IMR-90 (cell line): ENCODE data around the gene UNC119. TPM values are rescaled to one million over a fixed set of nuclear protein-coding genes. Genes with fewer than 3 reads are reported as not detected.

Experiments used
- ATAC-seq: fragments of 200-7000 bp; cut with Tn5 transposase; 2 replicates; pipeline ENCODE4 v1.9.1; 2020; ENCODE audit warnings: low read depth, mild to moderate bottlenecking, moderate library complexity
- BruUV-seq: library from RNA; stranded (reverse); fragments of 400-500 nt; replicated peaks from 2 replicates; lab custom pipeline; 2021; lab: Mats Ljungman, UMichigan
- CTCF ChIA-PET: fragments of 300-600 bp; formaldehyde crosslinking; extraction: SDS; loops from one replicate; lab custom pipeline; 2021; ENCODE audit warnings: antibody characterized with exemption; lab: Yijun Ruan, JAX
- POLR2A ChIA-PET: fragments of 300-600 bp; sonication (Branson Sonifier 250); formaldehyde crosslinking; loops from one replicate; lab custom pipeline; 2022; ENCODE audit warnings: antibody characterized with exemption; ENCODE audit not compliant: unreplicated experiment; lab: Charles Lee
- DNase-seq: peaks from one replicate; pipeline ENCODE4 v3.0.0; 2013
- H2AFZ ChIP-seq: replicated peaks from 2 replicates; pipeline ENCODE3; 2013; ENCODE audit warnings: low read length, mild to moderate bottlenecking; ENCODE audit not compliant: poor library complexity
- H2AK5ac ChIP-seq: 2 replicates; pipeline ENCODE4 v1.6.1; 2013; ENCODE audit warnings: low read depth, low read length, inconsistent platforms
- H2AK9ac ChIP-seq: replicated peaks from 2 replicates; pipeline ENCODE3; 2013; ENCODE audit warnings: mild to moderate bottlenecking, low read depth, low read length, moderate library complexity; ENCODE audit not compliant: poor library complexity
- H2BK120ac ChIP-seq: 2 replicates; pipeline ENCODE4 v1.6.1; 2013; ENCODE audit warnings: low read depth, low read length, inconsistent platforms
- H2BK15ac ChIP-seq: 3 replicates; pipeline ENCODE4 v1.6.1; 2013; ENCODE audit warnings: low read depth, low read length, inconsistent platforms
- H2BK20ac ChIP-seq: 2 replicates; pipeline ENCODE4 v1.6.1; 2013; ENCODE audit warnings: low read depth, mild to moderate bottlenecking, inconsistent platforms, low read length, moderate library complexity
- H2BK5ac ChIP-seq: 2 replicates; pipeline ENCODE4 v1.6.1; 2013; ENCODE audit warnings: mild to moderate bottlenecking, low read depth, low read length, inconsistent platforms; ENCODE audit not compliant: poor library complexity, severe bottlenecking
- H3K14ac ChIP-seq: replicated peaks from 2 replicates; pipeline ENCODE4 v1.6.1; 2013; ENCODE audit warnings: low read depth, low read length, inconsistent platforms
- H3K18ac ChIP-seq: 2 replicates; pipeline ENCODE4 v1.6.1; 2013; ENCODE audit warnings: low read depth, low read length, control low read depth
- H3K23ac ChIP-seq: 2 replicates; pipeline ENCODE4 v1.6.1; 2013; ENCODE audit warnings: low read depth, low read length, inconsistent platforms
- H3K27ac ChIP-seq: 2 replicates; pipeline ENCODE4 v1.5.1; 2013; ENCODE audit warnings: mild to moderate bottlenecking, control low read depth, low read length; ENCODE audit not compliant: insufficient read depth
- H3K27me3 ChIP-seq: 2 replicates; pipeline ENCODE4 v1.6.1; 2013; ENCODE audit warnings: low read length; ENCODE audit not compliant: control insufficient read depth, insufficient read depth
- H3K36me3 ChIP-seq: 2 replicates; pipeline ENCODE4 v1.6.1; 2013; ENCODE audit warnings: low read length, mixed read lengths; ENCODE audit not compliant: control insufficient read depth, insufficient read depth
- H3K4ac ChIP-seq: 2 replicates; pipeline ENCODE4 v1.6.1; 2013; ENCODE audit warnings: low read depth, low read length, inconsistent platforms
- H3K4me1 ChIP-seq: 2 replicates; pipeline ENCODE4 v1.6.1; 2013; ENCODE audit warnings: low read length, mixed read lengths; ENCODE audit not compliant: control insufficient read depth, insufficient read depth
- H3K4me2 ChIP-seq: 2 replicates; pipeline ENCODE4 v1.6.1; 2013; ENCODE audit warnings: low read depth, mild to moderate bottlenecking, control low read depth, low read length, moderate library complexity
- H3K4me3 ChIP-seq: 2 replicates; pipeline ENCODE4 v1.5.1; 2013; ENCODE audit warnings: low read depth, mild to moderate bottlenecking, control low read depth, low read length, moderate library complexity; ENCODE audit not compliant: insufficient read depth
- H3K56ac ChIP-seq: 2 replicates; pipeline ENCODE4 v1.6.1; 2013; ENCODE audit warnings: low read length, inconsistent platforms; ENCODE audit not compliant: insufficient read depth; ENCODE audit errors: extremely low read depth
- H3K79me1 ChIP-seq, 2 experiments: 2 replicates each; pipeline ENCODE4 v1.6.1; 2013; ENCODE audit warnings: low read length in 2 of 2, inconsistent platforms in 1 of 2, low read depth in 1 of 2
- H3K9ac ChIP-seq: 2 replicates; pipeline ENCODE4 v1.6.1; 2013; ENCODE audit warnings: low read depth, low read length, control low read depth
- H3K9me1 ChIP-seq: 2 replicates; pipeline ENCODE4 v1.6.1; 2013; ENCODE audit warnings: low read length, inconsistent platforms; ENCODE audit not compliant: insufficient read depth
- H3K9me3 ChIP-seq: 2 replicates; pipeline ENCODE4 v1.6.1; 2013; ENCODE audit warnings: low read length; ENCODE audit not compliant: control insufficient read depth, insufficient read depth
- H4K20me1 ChIP-seq: 2 replicates; pipeline ENCODE4 v1.6.1; 2013; ENCODE audit warnings: low read length, inconsistent platforms; ENCODE audit not compliant: insufficient read depth
- H4K5ac ChIP-seq: 2 replicates; pipeline ENCODE4 v1.6.1; 2013; ENCODE audit warnings: mild to moderate bottlenecking, low read depth, low read length, control low read depth
- H4K8ac ChIP-seq, 2 experiments: 2 replicates each; pipeline ENCODE4 v1.6.1; 2013; ENCODE audit warnings: low read depth in 2 of 2, low read length in 2 of 2, control low read depth in 1 of 2, inconsistent platforms in 1 of 2
- H4K91ac ChIP-seq: 2 replicates; pipeline ENCODE4 v1.6.1; 2013; ENCODE audit warnings: low read depth, low read length, inconsistent platforms; ENCODE audit not compliant: insufficient read depth
- BHLHE40 ChIP-seq: fragments of 150-350 bp; IDR thresholded peaks from 2 replicates; pipeline ENCODE4 v1.6.1; 2016; ENCODE audit warnings: mild to moderate bottlenecking, low read depth, low read length
- CHD1 ChIP-seq: IDR thresholded peaks from 2 replicates; pipeline ENCODE4 v1.6.1; 2012; ENCODE audit warnings: low read depth, low read length, improper control_type of control experiment
- FOS ChIP-seq: fragments of 150-350 bp; IDR thresholded peaks from 2 replicates; pipeline ENCODE4 v1.6.1; 2016; ENCODE audit warnings: low read depth, low read length
- MAFK ChIP-seq: IDR thresholded peaks from 2 replicates; pipeline ENCODE4 v1.6.1; 2012; ENCODE audit warnings: low read depth, low read length, improper control_type of control experiment
- MAZ ChIP-seq: IDR thresholded peaks from 2 replicates; pipeline ENCODE4 v1.6.1; 2012; ENCODE audit warnings: low read depth, mild to moderate bottlenecking, low read length, improper control_type of control experiment, moderate library complexity, borderline replicate concordance
- NFE2L2 ChIP-seq: fragments of 150-350 bp; IDR thresholded peaks from 2 replicates; pipeline ENCODE4 v1.6.1; 2016; ENCODE audit warnings: low read depth, mild to moderate bottlenecking, low read length
- POLR2A ChIP-seq: IDR thresholded peaks from 2 replicates; pipeline ENCODE4 v1.6.1; 2012; ENCODE audit warnings: mild to moderate bottlenecking, low read depth, low read length
- RCOR1 ChIP-seq: IDR thresholded peaks from 2 replicates; pipeline ENCODE4 v1.6.1; 2012; ENCODE audit warnings: mild to moderate bottlenecking, low read length, improper control_type of control experiment; ENCODE audit not compliant: insufficient replicate concordance
- SMC3 ChIP-seq: fragments of 150-350 bp; IDR thresholded peaks from 2 replicates; pipeline ENCODE4 v1.6.1; 2016; ENCODE audit warnings: low read depth, mild to moderate bottlenecking, antibody characterized with exemption, low read length, moderate library complexity
- WGBS, 2 experiments: methylation state at CpG; one replicate each; pipeline versions ENCODE4 v1.1.5 to v1.1.7; 2013; ENCODE audit warnings: missing lambda C conversion rate in 2 of 2; ENCODE audit not compliant: insufficient read length in 1 of 2; ENCODE audit errors: extremely low coverage in 2 of 2; 5-methylcytosine and 5-hydroxymethylcytosine counted together
- dilution Hi-C: fragments of 300-500 bp; cut with HindIII; formaldehyde crosslinking; loops from one replicate; pipeline ENCODE4 v1.14.3; 2018; ENCODE audit warnings: low sequenced_read_pairs; ENCODE audit not compliant: unreplicated experiment
- in situ Hi-C: fragments of 300-500 bp; cut with MboI; formaldehyde crosslinking; loops from 3 replicates; pipeline ENCODE4 v1.14.3; 2019; ENCODE audit warnings: low sequenced_read_pairs, inconsistent platforms, mixed read lengths
- intact Hi-C: fragments of 100-400 bp; cut with micrococcal nuclease; formaldehyde crosslinking; loops from 2 replicates; pipeline ENCODE4 v1.10.0; 2022
- polyA plus RNA-seq, 3 experiments: library from polyadenylated mRNA; depleted of rRNA; stranded (reverse); fragments of >200 nt; gene quantifications; 2 replicates each; pipeline ENCODE4 v1.2.3, GENCODE V29; 2012; ENCODE audit warnings: low replicate concordance in 1 of 3
- total RNA-seq: library from RNA; depleted of rRNA; stranded (reverse); fragments of >200 nt; gene quantifications from 2 replicates; pipeline ENCODE4 v1.2.3, GENCODE V29; 2012
- TF ChIP-seq, protein P1 (sequence below): fragments of 150-350 bp; IDR thresholded peaks from 2 replicates; pipeline ENCODE4 v1.6.1; 2017; ENCODE audit warnings: mild to moderate bottlenecking, antibody characterized with exemption, low read length, low read depth
- TF ChIP-seq, protein P2 (sequence below): conservative IDR thresholded peaks from 2 replicates; pipeline ENCODE4 v1.5.1; 2012; ENCODE audit warnings: mild to moderate bottlenecking, low read depth, low read length, improper control_type of control experiment

UNC119 gene
- total and polyA plus RNA-seq, 2 of the 4 experiments (the other 2 are of a cell fraction), result 22.4 to 57.4 TPM

DNA sequence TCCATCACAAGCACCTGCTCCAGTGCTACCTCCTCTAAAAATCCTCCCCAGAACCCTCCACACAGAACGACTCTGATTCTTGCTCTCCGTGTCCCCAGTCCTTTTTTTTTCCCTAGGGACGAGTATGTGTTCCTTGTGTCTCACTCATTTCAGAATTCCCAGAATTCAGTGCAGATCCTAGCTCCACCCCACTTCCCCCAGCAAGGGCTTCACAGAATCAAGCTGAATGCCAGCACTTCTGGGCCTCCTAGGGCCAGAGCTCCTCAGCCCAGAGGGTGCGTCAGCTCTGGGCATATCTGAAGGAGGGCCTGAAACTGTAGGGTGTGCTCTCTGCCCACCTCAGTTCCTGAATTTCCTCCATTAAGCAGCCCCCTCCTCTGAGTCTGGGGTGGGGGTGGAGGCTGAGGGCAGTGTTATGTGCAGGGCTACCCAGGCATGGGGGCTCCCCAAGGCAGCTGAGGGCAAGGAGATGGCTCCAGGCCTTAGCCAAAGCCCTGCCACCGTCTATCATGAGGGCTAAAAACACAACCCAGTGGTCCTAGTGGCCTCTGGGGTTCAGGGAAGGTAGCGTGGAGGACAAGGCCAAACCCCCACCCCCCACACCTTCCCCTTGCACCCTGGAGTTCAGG lies 6.5 kb downstream of the UNC119 start (continued):
- TF ChIP-seq, protein P1, sequence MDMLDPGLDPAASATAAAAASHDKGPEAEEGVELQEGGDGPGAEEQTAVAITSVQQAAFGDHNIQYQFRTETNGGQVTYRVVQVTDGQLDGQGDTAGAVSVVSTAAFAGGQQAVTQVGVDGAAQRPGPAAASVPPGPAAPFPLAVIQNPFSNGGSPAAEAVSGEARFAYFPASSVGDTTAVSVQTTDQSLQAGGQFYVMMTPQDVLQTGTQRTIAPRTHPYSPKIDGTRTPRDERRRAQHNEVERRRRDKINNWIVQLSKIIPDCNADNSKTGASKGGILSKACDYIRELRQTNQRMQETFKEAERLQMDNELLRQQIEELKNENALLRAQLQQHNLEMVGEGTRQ, result no peak

DNA sequence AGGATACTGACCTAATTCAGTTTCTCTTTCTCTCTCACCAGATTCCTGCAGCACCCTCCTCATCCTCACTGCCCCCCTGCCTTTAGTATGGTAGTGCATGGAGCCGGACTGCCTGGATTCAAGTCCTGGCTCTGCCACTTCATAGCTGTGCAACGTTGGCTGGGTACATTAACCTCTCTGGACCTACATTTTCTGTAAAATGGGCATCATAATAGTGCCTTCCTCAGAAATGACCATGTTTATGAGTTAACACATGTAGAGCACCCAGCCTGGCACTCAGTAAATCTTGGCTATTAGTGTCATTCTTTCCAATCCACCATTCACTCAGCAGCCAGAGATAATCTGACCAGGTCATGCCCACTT lies 7.3 kb downstream of the UNC119 start:
- Histone ChIP-seq H3K9me1 (no peaks in the 10 kb centered on the region), H3K9me3 (no peaks in the 10 kb centered on the region), H2BK15ac (no peak overlapping the region), H3K27me3 (no peaks in the 10 kb centered on the region), H3K4ac (no peak overlapping the region), H3K4me3 (no peak overlapping the region), H3K4me2 (no peak overlapping the region), H3K4me1 (no peaks in the 10 kb centered on the region), H3K9ac (no peak overlapping the region), H4K8ac (no peak overlapping the region), H3K56ac (no peak overlapping the region), H4K5ac (no peak overlapping the region), H2BK5ac (no peak overlapping the region), H3K36me3 (peaks cover 8% of the 10 kb centered on the region; the same call in 1 of the 2 replicates), H2AK5ac (no peak overlapping the region), H4K91ac (no peak overlapping the region), H2BK120ac (no peak overlapping the region), H3K27ac (no peak overlapping the region), H3K23ac (no peak overlapping the region), H2AK9ac (no peak overlapping the region), H4K20me1 (no peaks in the 10 kb centered on the region), H3K79me1 (peaks cover 3 to 6% of the 10 kb centered on the region in 2 experiments; a peak in 1 of 4 replicates), H2AFZ (no peak overlapping the region), H2BK20ac (no peak overlapping the region), H3K14ac (no peak overlapping the region), H3K18ac (no peak overlapping the region)
- intact Hi-C loops, result loop anchor here (10.0 kb wide), 1 partner anchor 140 kb away; the partner anchor contains the start of gene SLC46A1
- WGBS, 2 experiments, result 51% methylated on average over 2 of the region's 2 CpGs; no CpG with 5 or more reads in 1 of the 2 experiments
- ChIA-PET POLR2A (no interaction called here), CTCF (no interaction called here)
- BruUV-seq, result no TSS peak
- in situ Hi-C loops, result no loop called here
- dilution Hi-C loops, result no loop called here
- ATAC-seq (no peak), DNase-seq (no peak)
- TF ChIP-seq MAFK, result no peak
- TF ChIP-seq, protein P1, result no peak
- no peak for TF ChIP-seq MAZ
- TF ChIP-seq, protein P2, sequence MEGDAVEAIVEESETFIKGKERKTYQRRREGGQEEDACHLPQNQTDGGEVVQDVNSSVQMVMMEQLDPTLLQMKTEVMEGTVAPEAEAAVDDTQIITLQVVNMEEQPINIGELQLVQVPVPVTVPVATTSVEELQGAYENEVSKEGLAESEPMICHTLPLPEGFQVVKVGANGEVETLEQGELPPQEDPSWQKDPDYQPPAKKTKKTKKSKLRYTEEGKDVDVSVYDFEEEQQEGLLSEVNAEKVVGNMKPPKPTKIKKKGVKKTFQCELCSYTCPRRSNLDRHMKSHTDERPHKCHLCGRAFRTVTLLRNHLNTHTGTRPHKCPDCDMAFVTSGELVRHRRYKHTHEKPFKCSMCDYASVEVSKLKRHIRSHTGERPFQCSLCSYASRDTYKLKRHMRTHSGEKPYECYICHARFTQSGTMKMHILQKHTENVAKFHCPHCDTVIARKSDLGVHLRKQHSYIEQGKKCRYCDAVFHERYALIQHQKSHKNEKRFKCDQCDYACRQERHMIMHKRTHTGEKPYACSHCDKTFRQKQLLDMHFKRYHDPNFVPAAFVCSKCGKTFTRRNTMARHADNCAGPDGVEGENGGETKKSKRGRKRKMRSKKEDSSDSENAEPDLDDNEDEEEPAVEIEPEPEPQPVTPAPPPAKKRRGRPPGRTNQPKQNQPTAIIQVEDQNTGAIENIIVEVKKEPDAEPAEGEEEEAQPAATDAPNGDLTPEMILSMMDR, result no peak
- TF ChIP-seq CHD1, result no peak
- no peak for TF ChIP-seq SMC3
- no peak for TF ChIP-seq RCOR1
- TF ChIP-seq FOS, result no peak
- TF ChIP-seq BHLHE40, result no peak
- no peak for TF ChIP-seq NFE2L2
- no peak for TF ChIP-seq POLR2A
